ENCODE results near the gene ARHGEF28. TPM values are rescaled to one million over a fixed set of nuclear protein-coding genes. Genes with fewer than 3 reads are reported as not detected.
A peak's percentile ranks its signal among the peaks of the same experiment; 100 is the strongest.

The ARHGEF28 gene
- total RNA-seq, 1 donor from 2014 or later, result 0.11 TPM

DNA sequence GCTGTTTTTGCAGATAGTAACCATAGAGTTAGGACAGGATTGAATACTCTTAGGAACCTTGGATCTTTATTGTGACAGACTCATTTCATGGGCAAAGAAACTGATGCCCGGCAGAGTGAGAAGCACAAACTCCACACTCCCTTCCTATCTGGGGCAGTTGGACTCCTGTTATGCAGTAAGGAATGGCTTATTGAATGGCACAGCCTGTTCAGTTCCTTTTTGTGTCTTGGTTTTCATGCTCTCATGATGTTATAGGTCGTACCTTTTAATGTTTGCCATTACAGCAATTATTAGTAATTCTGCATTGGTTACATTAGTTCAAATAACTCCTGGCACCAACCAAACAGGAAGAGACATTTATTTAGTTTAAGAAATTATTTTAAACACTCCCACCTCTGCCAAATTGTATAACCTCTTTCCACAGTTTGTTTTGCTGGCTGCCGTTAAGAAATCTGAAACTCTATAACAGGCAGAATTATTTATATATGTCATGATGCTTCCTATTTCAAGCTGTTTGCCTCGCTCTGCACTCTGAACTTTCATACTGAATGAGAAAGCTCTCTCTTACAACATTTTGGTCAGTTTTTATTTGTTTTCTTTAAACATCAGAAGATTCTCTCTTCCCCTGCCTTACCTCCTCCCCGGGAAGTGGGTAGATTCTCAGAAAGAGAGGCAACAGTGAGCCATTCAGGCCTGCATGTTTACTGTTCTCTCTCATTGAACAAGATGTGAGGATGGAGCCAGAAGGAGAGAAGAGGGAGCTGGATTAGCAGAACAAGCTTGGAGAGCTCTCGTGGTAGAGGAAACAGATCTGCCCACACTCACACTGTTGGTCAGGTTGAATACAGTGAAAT is 144.4 kb downstream of the ARHGEF28 start:
- DNase-seq (ENCODE audit: low spot score), result no peak

GRCh38 chr5:73774924-73775323 is 148.9 kb downstream of the ARHGEF28 start:
- Mint-ChIP-seq H3K4me3 (ENCODE audit: low read depth) (no peak overlapping the region), H3K4me1 (ENCODE audit: low read depth) (no peaks in the 10 kb centered on the region), H3K27ac (no peak overlapping the region), H3K27me3 (ENCODE audit: low read depth) (no peaks in the 10 kb centered on the region), H3K36me3 (ENCODE audit: low read depth) (no peaks in the 10 kb centered on the region), H3K9me3 (no peaks in the 10 kb centered on the region)
- DNase-seq (ENCODE audit: low spot score), result no peak
- intact Hi-C loops (cut with micrococcal nuclease), result no loop called here

More for the DNA sequence above, 144.4 kb downstream of the ARHGEF28 start:
- Mint-ChIP-seq H3K4me3 (ENCODE audit: low read depth) (no peak overlapping the region), H3K4me1 (ENCODE audit: low read depth) (no peaks in the 10 kb centered on the region), H3K27me3 (ENCODE audit: low read depth) (no peaks in the 10 kb centered on the region), H3K27ac (no peak overlapping the region), H3K36me3 (ENCODE audit: low read depth) (no peaks in the 10 kb centered on the region), H3K9me3 (peaks cover 9% of the 10 kb centered on the region)
- intact Hi-C loops (cut with micrococcal nuclease), result no loop called here

DNA sequence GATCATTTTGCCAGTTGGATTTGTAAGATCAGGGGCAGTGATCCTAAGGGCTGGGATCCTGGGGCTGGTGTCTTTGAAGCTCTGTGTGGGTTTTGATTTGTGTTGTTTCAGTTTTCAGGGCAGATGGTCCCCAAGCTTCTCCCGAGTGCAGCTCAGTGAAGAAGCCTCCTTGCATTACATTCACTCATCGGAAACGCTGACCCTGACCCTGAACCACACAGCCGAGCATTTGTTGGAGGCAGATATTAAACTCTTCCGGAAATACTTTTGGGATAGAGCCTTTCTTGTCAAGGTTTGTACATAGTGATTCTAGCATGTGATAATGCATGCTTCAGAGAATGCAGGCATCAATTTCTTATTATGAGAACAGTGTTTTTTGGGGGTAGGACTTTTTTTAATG is 150.4 kb downstream of the ARHGEF28 start:
- no peaks in the 10 kb centered on the region for H3K9me3 Mint-ChIP-seq
- DNase-seq (ENCODE audit: low spot score), result no peak
- no peak overlapping the region for H3K4me3 Mint-ChIP-seq (ENCODE audit: low read depth)
- no peaks in the 10 kb centered on the region for H3K36me3 Mint-ChIP-seq (ENCODE audit: low read depth)
- intact Hi-C loops (cut with micrococcal nuclease), result no loop called here
- no peaks in the 10 kb centered on the region for H3K4me1 Mint-ChIP-seq (ENCODE audit: low read depth)
- H3K27ac Mint-ChIP-seq, result no peak overlapping the region
- H3K27me3 Mint-ChIP-seq (ENCODE audit: low read depth), result no peaks in the 10 kb centered on the region

DNA sequence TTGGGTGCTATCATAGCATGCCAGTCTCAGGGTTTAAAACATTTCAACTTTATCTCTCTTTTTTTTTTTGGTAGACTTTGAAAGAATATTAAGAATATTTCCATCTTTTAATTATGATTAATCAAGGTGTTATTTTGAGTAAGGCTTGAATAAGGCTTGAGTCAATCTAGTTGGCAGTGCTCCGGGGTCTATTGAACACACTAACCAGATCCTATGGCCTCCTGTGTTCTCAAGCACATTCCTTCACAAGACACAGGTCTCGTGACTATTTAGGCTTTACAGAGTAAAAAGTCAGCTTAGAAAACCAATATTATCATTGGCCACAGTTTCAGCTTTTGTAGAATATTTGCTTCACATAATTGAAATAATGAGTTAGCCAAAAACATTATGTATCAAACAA is 151.2 kb downstream of the ARHGEF28 start:
- Mint-ChIP-seq H3K9me3 (no peaks in the 10 kb centered on the region), H3K27me3 (ENCODE audit: low read depth) (no peaks in the 10 kb centered on the region), H3K4me1 (ENCODE audit: low read depth) (no peaks in the 10 kb centered on the region), H3K27ac (no peak overlapping the region), H3K4me3 (ENCODE audit: low read depth) (no peak overlapping the region), H3K36me3 (ENCODE audit: low read depth) (no peaks in the 10 kb centered on the region)
- no peak for DNase-seq (ENCODE audit: low spot score)
- intact Hi-C loops (cut with micrococcal nuclease), result no loop called here

DNA sequence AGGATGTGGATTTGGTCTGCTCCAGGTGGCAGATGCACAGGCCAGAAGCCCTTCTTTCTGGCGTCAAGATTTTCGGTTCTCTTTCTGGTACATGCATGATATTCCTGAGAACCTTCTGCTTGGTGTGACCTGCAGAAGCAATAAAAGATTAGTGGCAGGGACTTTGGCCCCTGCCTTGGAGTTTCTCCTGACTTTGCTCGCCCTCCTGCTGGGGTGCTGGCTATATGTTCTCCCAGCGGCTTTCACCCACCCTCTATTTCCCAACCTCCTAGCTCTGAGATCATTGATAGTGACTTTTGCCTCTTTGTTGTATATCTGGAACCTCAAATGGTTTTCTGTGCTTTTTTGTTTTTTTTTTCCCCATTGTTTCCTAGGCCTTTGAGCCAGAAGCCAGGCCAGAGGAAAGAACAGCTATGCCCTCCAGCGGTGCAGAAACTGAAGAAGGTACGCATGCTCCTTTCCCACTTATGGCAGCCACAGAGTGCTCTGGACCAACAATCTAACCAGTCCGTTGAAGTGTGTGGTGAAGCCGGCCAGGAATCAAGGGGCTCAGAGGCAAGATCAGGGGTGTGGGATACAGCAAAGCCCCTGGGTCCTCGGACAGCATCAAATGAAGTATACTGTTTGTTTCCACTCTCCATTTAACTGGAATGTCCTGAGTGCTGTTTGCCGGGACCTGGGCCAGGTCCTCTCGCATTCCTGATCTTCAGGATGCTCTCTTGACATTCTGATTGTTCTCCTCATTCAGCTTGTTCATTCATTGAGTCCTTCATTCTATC is 154.5 kb downstream of the ARHGEF28 start:
- no peaks in the 10 kb centered on the region for H3K36me3 Mint-ChIP-seq (ENCODE audit: low read depth)
- no peaks in the 10 kb centered on the region for H3K4me1 Mint-ChIP-seq (ENCODE audit: low read depth)
- no peaks in the 10 kb centered on the region for H3K27me3 Mint-ChIP-seq (ENCODE audit: low read depth)
- no peak overlapping the region for H3K27ac Mint-ChIP-seq
- H3K4me3 Mint-ChIP-seq (ENCODE audit: low read depth), result no peak overlapping the region
- intact Hi-C loops (cut with micrococcal nuclease), result no loop called here
- H3K9me3 Mint-ChIP-seq, result no peaks in the 10 kb centered on the region
- DNase-seq (ENCODE audit: low spot score), result no peak

DNA sequence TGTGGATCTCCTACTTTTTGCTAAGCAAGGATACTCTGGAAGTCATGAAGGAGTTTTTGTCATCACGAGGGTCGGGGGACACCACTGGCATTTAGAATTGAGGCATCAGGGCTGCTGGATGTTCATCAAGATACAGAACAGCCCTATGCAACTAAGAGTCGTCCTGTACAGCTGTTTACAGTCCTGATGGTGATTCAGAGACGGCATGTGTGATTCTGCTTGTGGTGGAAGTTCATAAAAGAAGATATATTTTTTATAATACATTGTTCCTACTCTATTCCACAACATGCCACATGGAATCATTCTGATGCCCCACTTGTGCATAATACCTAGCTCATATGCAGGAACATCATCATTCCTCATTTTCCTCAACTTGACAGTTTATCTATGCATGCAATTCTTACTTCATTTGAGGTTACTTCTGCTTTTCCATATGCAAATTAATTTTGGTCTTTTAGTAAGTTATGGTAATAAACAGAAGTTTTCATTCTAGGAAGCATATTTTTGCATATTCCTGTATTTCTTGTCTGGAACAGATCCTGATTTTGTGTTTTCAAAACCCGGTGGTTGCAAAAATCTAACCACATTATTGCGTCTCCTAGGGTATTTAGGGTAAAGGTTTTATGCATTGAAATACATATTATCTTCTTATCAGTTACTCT is 155.2 kb downstream of the ARHGEF28 start:
- H3K9me3 Mint-ChIP-seq, result no peaks in the 10 kb centered on the region
- H3K27me3 Mint-ChIP-seq (ENCODE audit: low read depth), result no peaks in the 10 kb centered on the region
- H3K36me3 Mint-ChIP-seq (ENCODE audit: low read depth), result no peaks in the 10 kb centered on the region
- no peak for DNase-seq (ENCODE audit: low spot score)
- H3K4me3 Mint-ChIP-seq (ENCODE audit: low read depth), result no peak overlapping the region
- intact Hi-C loops (cut with micrococcal nuclease), result no loop called here
- H3K27ac Mint-ChIP-seq, result no peak overlapping the region
- H3K4me1 Mint-ChIP-seq (ENCODE audit: low read depth), result no peaks in the 10 kb centered on the region

DNA sequence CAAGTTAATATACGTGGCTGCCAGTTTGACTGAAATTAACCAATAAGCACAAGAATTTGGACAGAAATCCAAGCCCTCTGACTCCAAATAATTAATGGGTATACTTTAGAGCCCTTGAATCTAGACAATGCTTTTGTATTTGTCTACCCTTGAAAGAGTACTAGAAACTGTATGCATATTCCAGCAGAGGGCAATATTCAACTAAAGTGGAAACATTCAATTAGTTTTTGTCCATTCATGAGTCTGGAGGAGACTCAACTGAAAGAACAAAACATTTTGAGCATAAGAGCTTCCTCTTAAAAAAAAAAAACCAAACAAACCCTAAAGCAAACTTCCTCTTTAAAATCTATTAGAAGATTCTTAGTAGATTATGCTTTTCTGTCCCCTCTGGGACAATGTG is 157.8 kb downstream of the ARHGEF28 start:
- no peak for DNase-seq (ENCODE audit: low spot score)
- H3K36me3 Mint-ChIP-seq (ENCODE audit: low read depth), result no peaks in the 10 kb centered on the region
- no peaks in the 10 kb centered on the region for H3K9me3 Mint-ChIP-seq
- no peak overlapping the region for H3K4me3 Mint-ChIP-seq (ENCODE audit: low read depth)
- H3K27ac Mint-ChIP-seq, result no peak overlapping the region
- intact Hi-C loops (cut with micrococcal nuclease), result no loop called here
- no peaks in the 10 kb centered on the region for H3K4me1 Mint-ChIP-seq (ENCODE audit: low read depth)
- no peaks in the 10 kb centered on the region for H3K27me3 Mint-ChIP-seq (ENCODE audit: low read depth)

GRCh38 chr5:73786043-73786831 is 160.2 kb downstream of the ARHGEF28 start:
- H3K27ac Mint-ChIP-seq, result no peak overlapping the region
- H3K27me3 Mint-ChIP-seq (ENCODE audit: low read depth), result peaks cover 3% of the 10 kb centered on the region
- intact Hi-C loops (cut with micrococcal nuclease), result no loop called here
- no peaks in the 10 kb centered on the region for H3K9me3 Mint-ChIP-seq
- no peak overlapping the region for H3K4me3 Mint-ChIP-seq (ENCODE audit: low read depth)
- DNase-seq (ENCODE audit: low spot score), result no peak
- H3K4me1 Mint-ChIP-seq (ENCODE audit: low read depth), result no peaks in the 10 kb centered on the region
- H3K36me3 Mint-ChIP-seq (ENCODE audit: low read depth), result no peaks in the 10 kb centered on the region

DNA sequence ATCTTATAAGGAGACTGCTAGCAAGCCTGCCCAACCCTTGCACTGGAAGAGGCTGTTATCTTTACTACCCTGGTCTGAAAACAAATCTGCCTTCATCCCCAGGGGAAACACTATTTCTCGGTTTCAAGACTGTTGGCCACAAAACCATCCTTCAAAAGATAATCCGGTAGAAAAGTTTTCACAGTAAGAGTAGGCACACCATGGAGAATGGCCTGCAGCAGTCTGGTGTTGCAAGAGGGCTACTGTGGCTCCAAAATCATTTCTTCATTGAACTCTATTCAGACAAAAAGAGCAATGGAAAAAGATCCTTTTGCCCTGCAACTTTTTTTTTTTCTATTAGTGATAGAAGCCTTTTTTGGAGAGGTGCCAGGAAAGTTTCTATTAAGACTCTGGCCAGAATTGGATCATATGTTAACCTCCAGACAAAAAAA is 163.9 kb downstream of the ARHGEF28 start:
- H3K4me3 Mint-ChIP-seq (ENCODE audit: low read depth), result no peak overlapping the region
- intact Hi-C loops (cut with micrococcal nuclease), result no loop called here

DNA sequence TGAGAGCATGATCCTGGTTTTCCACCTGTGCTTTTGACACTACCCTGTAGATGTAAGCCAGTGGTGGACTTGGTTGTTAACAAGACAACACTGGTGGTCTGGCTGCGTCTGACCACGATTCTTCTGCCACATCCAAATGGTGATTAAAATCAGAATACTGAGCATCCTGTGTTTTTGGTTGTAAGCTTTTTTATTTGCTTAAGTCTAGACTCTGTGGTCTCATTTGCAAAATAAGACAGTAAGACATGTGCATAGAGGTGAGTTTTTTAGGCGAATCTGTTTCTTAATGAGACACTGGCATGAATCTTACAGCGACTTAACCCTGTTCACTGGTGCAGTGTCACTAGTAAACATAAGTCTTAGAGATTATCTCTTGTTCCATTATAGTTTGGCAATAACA is 165.4 kb downstream of the ARHGEF28 start:
- no peak for DNase-seq (ENCODE audit: low spot score)
- intact Hi-C loops (cut with micrococcal nuclease), result no loop called here
- no peaks in the 10 kb centered on the region for H3K9me3 Mint-ChIP-seq
- H3K27me3 Mint-ChIP-seq (ENCODE audit: low read depth), result peaks cover 9% of the 10 kb centered on the region
- H3K4me1 Mint-ChIP-seq (ENCODE audit: low read depth), result no peaks in the 10 kb centered on the region
- H3K27ac Mint-ChIP-seq, result no peak overlapping the region
- H3K4me3 Mint-ChIP-seq (ENCODE audit: low read depth), result no peak overlapping the region
- H3K36me3 Mint-ChIP-seq (ENCODE audit: low read depth), result no peaks in the 10 kb centered on the region

More for the DNA sequence above, 163.9 kb downstream of the ARHGEF28 start:
- no peaks in the 10 kb centered on the region for H3K36me3 Mint-ChIP-seq (ENCODE audit: low read depth)
- peaks cover 8% of the 10 kb centered on the region for H3K27me3 Mint-ChIP-seq (ENCODE audit: low read depth)
- H3K9me3 Mint-ChIP-seq, result no peaks in the 10 kb centered on the region
- DNase-seq (ENCODE audit: low spot score), result no peak
- no peak overlapping the region for H3K27ac Mint-ChIP-seq
- H3K4me1 Mint-ChIP-seq (ENCODE audit: low read depth), result no peaks in the 10 kb centered on the region

DNA sequence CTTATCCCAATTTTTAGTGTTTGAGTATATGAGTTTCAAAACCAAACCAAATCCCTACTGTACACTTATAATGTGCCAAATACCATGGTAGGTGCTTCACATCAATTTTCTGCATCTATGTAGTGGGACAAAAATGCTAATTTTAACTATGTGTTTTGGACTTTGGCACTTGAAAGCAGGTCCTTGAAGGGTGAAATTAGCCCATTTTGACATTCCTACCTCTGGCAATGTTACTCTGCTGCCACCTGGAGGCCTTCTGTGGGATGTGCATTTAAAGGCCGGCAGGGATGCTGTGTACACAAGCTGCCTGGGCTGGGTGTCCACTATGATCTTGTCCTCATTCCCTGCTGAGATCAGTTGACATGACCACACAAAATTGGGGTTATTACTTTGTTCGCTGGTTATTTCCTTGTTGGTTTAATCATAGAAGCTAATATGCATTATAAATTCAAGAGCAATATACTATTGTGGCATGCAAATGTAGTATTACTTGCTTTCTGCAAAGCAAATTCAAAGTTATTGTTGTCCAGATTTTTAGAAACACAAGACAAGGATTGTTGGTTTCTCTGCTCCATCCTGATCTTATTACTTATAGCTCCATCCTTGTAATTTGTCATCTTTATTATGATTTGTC is 166.8 kb downstream of the ARHGEF28 start:
- H3K4me3 Mint-ChIP-seq (ENCODE audit: low read depth), result no peak overlapping the region
- DNase-seq (ENCODE audit: low spot score), result peak; percentile 45
- intact Hi-C loops (cut with micrococcal nuclease), result loop anchor here (1.0 kb wide), 1 partner anchor 202 kb away; no protein-coding TSS in a partner anchor
- no peaks in the 10 kb centered on the region for H3K4me1 Mint-ChIP-seq (ENCODE audit: low read depth)
- no peak overlapping the region for H3K27ac Mint-ChIP-seq
- no peaks in the 10 kb centered on the region for H3K9me3 Mint-ChIP-seq
- H3K36me3 Mint-ChIP-seq (ENCODE audit: low read depth), result no peaks in the 10 kb centered on the region
- H3K27me3 Mint-ChIP-seq (ENCODE audit: low read depth), result peaks cover 15% of the 10 kb centered on the region

- intact Hi-C loops (cut with micrococcal nuclease), result no loop called here
These were observed 167.9 kb downstream of the ARHGEF28 start for GRCh38 chr5:73793911-73794310.

More at GRCh38 chr5:73793911-73794310, 167.9 kb downstream of the ARHGEF28 start:
- no peaks in the 10 kb centered on the region for H3K9me3 Mint-ChIP-seq
- H3K4me1 Mint-ChIP-seq (ENCODE audit: low read depth), result no peaks in the 10 kb centered on the region
- H3K27ac Mint-ChIP-seq, result no peak overlapping the region
- H3K4me3 Mint-ChIP-seq (ENCODE audit: low read depth), result no peak overlapping the region
- no peak for DNase-seq (ENCODE audit: low spot score)
- H3K27me3 Mint-ChIP-seq (ENCODE audit: low read depth), result peaks cover 21% of the 10 kb centered on the region
- H3K36me3 Mint-ChIP-seq (ENCODE audit: low read depth), result no peaks in the 10 kb centered on the region
